Neural cell (in vitro differentiated cells): ENCODE measurements around the gene P2RY14. TPM values are rescaled to one million over a fixed set of nuclear protein-coding genes. Genes with fewer than 3 reads are reported as not detected.
"Not testable (repeated sequence)": the region's sequence is repeated elsewhere in the genome, so short reads cannot be mapped to it uniquely, and the experiment has no call there.

Experiments
- H2AFZ ChIP-seq: fragments of 200-600, 300-800 bp; sonication (generic), shearing (Covaris generic); 2 replicates; pipeline ENCODE4 v1.6.0; 2014; ENCODE audit warnings: low read depth, mild to moderate bottlenecking, antibody characterized with exemption, low read length, moderate library complexity
- H3F3A ChIP-seq: fragments of 200-600 bp; shearing (Covaris generic); 2 replicates; pipeline ENCODE4 v1.6.1; 2016; ENCODE audit warnings: mild to moderate bottlenecking, moderate library complexity, mixed read lengths, antibody characterized with exemption, low read length; ENCODE audit not compliant: insufficient read depth, poor library complexity, severe bottlenecking
- H3K27ac ChIP-seq: fragments of 200-600, 300-800 bp; sonication (generic), shearing (Covaris generic); 2 replicates; pipeline ENCODE4 v1.5.1; 2014; ENCODE audit warnings: mild to moderate bottlenecking, low read length, moderate library complexity
- H3K27me3 ChIP-seq: fragments of 300-800, 200-600 bp; sonication (generic), shearing (Covaris generic); 2 replicates; pipeline ENCODE4 v1.6.0; 2014; ENCODE audit warnings: mild to moderate bottlenecking, low read depth, low read length, moderate library complexity; ENCODE audit not compliant: insufficient read depth
- H3K36me3 ChIP-seq: fragments of 300-800, 200-600 bp; sonication (generic), shearing (Covaris generic); 2 replicates; pipeline ENCODE4 v1.5.1; 2014; ENCODE audit warnings: mild to moderate bottlenecking, antibody characterized with exemption, low read length, moderate library complexity; ENCODE audit not compliant: insufficient read depth
- H3K4me2 ChIP-seq: fragments of 300-800, 200-600 bp; sonication (generic), shearing (Covaris generic); 2 replicates; pipeline ENCODE4 v1.6.0; 2014; ENCODE audit warnings: mild to moderate bottlenecking, low read length
- H3K4me3 ChIP-seq: fragments of 300-800, 200-600 bp; sonication (generic), shearing (Covaris generic); 2 replicates; pipeline ENCODE4 v1.5.1; 2014; ENCODE audit warnings: mild to moderate bottlenecking, low read length, moderate library complexity
- H3K79me2 ChIP-seq: fragments of 200-600 bp; shearing (Covaris generic); replicated peaks from 2 replicates; pipeline ENCODE4 v1.6.0; 2014; ENCODE audit warnings: mild to moderate bottlenecking, low read length, moderate library complexity; ENCODE audit not compliant: insufficient read depth
- H3K9ac ChIP-seq: fragments of 300-800, 200-600 bp; sonication (generic), shearing (Covaris generic); 2 replicates; pipeline ENCODE4 v1.6.1; 2016; ENCODE audit warnings: mild to moderate bottlenecking, low read length, mixed read lengths
- H3K9me2 ChIP-seq: fragments of 200-600 bp; shearing (Covaris generic); 2 replicates; pipeline ENCODE4 v1.6.1; 2016; ENCODE audit warnings: mild to moderate bottlenecking, low read length, mixed read lengths; ENCODE audit not compliant: insufficient read depth
- H3K9me3 ChIP-seq: fragments of 200-600, 300-800 bp; sonication (generic), shearing (Covaris generic); 2 replicates; pipeline ENCODE4 v1.6.1; 2016; ENCODE audit warnings: mild to moderate bottlenecking, mixed run types, low read length, moderate library complexity, mixed read lengths
- H4K20me1 ChIP-seq: fragments of 200-600 bp; shearing (Covaris generic); 2 replicates; pipeline ENCODE4 v1.6.1; 2016; ENCODE audit warnings: mild to moderate bottlenecking, mixed run types; ENCODE audit not compliant: insufficient read depth
- CTCF ChIP-seq: fragments of 450-650 bp; IDR thresholded peaks from 2 replicates; pipeline ENCODE4 v1.5.1; 2014; ENCODE audit warnings: antibody characterized with exemption, mild to moderate bottlenecking, moderate library complexity; ENCODE audit not compliant: poor library complexity, severe bottlenecking
- EP300 ChIP-seq: fragments of 450-650 bp; conservative IDR thresholded peaks from 2 replicates; pipeline ENCODE4 v1.6.1; 2014; ENCODE audit warnings: antibody characterized with exemption, mild to moderate bottlenecking, moderate library complexity; ENCODE audit not compliant: poor library complexity, severe bottlenecking
- EZH2 ChIP-seq: fragments of 200-600, 300-800 bp; shearing (Covaris generic), sonication (generic); IDR thresholded peaks from 2 replicates; pipeline ENCODE4 v1.6.1; 2014; ENCODE audit warnings: antibody characterized with exemption, low read length, borderline replicate concordance, mild to moderate bottlenecking; ENCODE audit not compliant: insufficient read depth, poor library complexity, severe bottlenecking
- MXI1 ChIP-seq: fragments of 450-650 bp; conservative IDR thresholded peaks from 2 replicates; pipeline ENCODE4 v1.6.1; 2014; ENCODE audit warnings: antibody characterized with exemption, mild to moderate bottlenecking; ENCODE audit not compliant: poor library complexity, severe bottlenecking
- POLR2AphosphoS5 ChIP-seq: IDR thresholded peaks from 2 replicates; pipeline ENCODE4 v1.6.1; 2012
- RAD21 ChIP-seq: fragments of 450-650 bp; conservative IDR thresholded peaks from 2 replicates; pipeline ENCODE4 v1.6.1; 2014; ENCODE audit warnings: antibody characterized with exemption, mild to moderate bottlenecking, moderate library complexity
- REST ChIP-seq: IDR thresholded peaks from 2 replicates; pipeline ENCODE4 v1.6.1; 2012; ENCODE audit warnings: borderline replicate concordance
- SMC3 ChIP-seq: fragments of 450-650 bp; conservative IDR thresholded peaks from 2 replicates; pipeline ENCODE4 v1.6.1; 2014; ENCODE audit warnings: antibody characterized with exemption, mild to moderate bottlenecking, moderate library complexity; ENCODE audit not compliant: poor library complexity
- TAF1 ChIP-seq: IDR thresholded peaks from 2 replicates; pipeline ENCODE4 v1.6.1; 2012; ENCODE audit warnings: low read depth
- polyA plus RNA-seq: library from polyadenylated mRNA; depleted of rRNA; stranded (reverse); fragments of >200 nt; gene quantifications from 2 replicates; pipeline ENCODE4 v1.2.3, GENCODE V29; 2014

The P2RY14 gene
- polyA plus RNA-seq, 1 donor from 2014 or later = not detected

DNA sequence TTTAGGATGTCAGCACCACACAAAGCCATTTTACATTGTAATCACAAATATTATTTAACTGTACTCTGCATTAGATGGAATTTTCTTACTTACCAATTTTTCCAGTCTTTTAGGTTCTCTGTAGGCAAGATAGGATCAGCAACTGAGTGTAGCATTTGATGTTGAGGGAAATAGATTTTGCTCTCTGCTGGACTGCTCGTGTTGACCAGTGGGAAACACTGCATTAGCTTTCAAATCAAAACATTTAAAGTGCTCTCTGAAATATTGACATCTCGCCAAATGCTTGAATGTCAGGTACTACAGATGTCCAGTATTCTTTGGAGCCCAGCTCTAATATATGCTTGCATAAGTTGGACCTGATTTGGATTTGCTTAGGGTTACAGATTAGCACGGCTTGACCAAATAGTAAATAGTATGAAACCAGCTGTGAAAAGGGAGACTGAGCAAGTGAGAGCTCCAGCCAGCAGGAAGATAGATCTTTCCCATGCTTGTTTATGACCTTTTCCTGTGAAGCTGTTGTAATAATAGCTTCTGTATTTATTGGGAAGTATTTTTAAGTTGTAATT is 29.5 kb downstream of the P2RY14 start:
- TF ChIP-seq EP300 (no peak), RAD21 (no peak), REST (no peak), EZH2 (no peak), TAF1 (no peak), MXI1 (no peak), CTCF (no peak), SMC3 (no peak), POLR2AphosphoS5 (no peak)
- Histone ChIP-seq H3K9me3 (no peaks in the 10 kb centered on the region), H3K79me2 (no peaks in the 10 kb centered on the region), H3K4me2 (no peak overlapping the region), H3K4me3 (no peak overlapping the region), H3K9me2 (no peaks in the 10 kb centered on the region), H3K9ac (no peak overlapping the region), H3F3A (no peaks in the 10 kb centered on the region), H4K20me1 (no peaks in the 10 kb centered on the region), H3K27ac (no peak overlapping the region), H3K27me3 (no peaks in the 10 kb centered on the region), H3K36me3 (no peaks in the 10 kb centered on the region), H2AFZ (no peak overlapping the region)

DNA sequence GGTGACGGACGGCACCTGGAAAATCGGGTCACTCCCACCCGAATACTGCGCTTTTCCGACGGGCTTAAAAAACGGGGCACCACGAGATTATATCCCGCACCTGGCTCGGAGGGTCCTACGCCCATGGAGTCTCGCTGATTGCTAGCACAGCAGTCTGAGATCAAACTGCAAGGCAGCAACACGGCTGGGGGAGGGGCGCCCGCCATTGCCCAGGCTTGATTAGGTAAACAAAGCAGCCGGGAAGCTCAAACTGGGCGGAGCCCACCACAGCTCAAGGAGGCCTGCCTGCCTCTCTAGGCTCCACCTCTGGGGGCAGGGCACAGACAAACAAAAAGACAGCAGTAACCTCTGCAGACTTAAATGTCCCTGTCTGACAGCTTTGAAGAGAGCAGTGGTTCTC is 36.3 kb downstream of the P2RY14 start:
- H3K27me3 ChIP-seq, H4K20me1 ChIP-seq, H3K9ac ChIP-seq, H3K36me3 ChIP-seq, H3F3A ChIP-seq, H3K9me2 ChIP-seq, H3K4me2 ChIP-seq, H2AFZ ChIP-seq, H3K27ac ChIP-seq, H3K9me3 ChIP-seq, H3K79me2 ChIP-seq, H3K4me3 ChIP-seq: not testable (repeated sequence)

DNA sequence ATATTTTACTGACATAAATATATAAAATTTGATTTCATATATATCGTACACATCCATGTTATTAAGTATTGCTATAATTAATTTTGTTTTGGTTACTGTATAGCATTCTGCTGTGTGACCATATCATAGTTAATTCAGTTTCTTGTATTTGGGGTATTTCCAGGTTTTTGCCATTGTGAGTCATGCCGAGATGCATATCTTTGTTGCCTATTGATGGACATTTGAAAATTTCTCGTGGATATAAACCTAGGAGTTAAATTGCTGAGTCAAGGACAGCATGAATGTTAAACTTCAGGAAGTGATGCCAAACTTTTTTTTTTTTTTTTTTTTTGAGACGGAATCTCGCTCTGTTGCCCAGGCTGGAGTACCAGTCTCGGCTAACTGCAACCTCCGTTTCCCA is 41.6 kb downstream of the P2RY14 start:
- H3K4me2 ChIP-seq = no peak overlapping the region
- no peaks in the 10 kb centered on the region for H3K9me2 ChIP-seq
- no peak overlapping the region for H3K27ac ChIP-seq
- H3K27me3 ChIP-seq = no peaks in the 10 kb centered on the region
- no peaks in the 10 kb centered on the region for H3K36me3 ChIP-seq
- H4K20me1 ChIP-seq = no peaks in the 10 kb centered on the region
- H3K79me2 ChIP-seq = no peaks in the 10 kb centered on the region
- no peak overlapping the region for H2AFZ ChIP-seq
- H3K9ac ChIP-seq = no peak overlapping the region
- no peak for TF ChIP-seq CTCF
- TF ChIP-seq SMC3 = no peak
- no peak for TF ChIP-seq RAD21
- TF ChIP-seq MXI1 = no peak
- TF ChIP-seq POLR2AphosphoS5 = no peak
- TF ChIP-seq REST = no peak
- TF ChIP-seq EZH2 = no peak
- no peak for TF ChIP-seq EP300
- TF ChIP-seq TAF1 = no peak
- H3F3A ChIP-seq = no peaks in the 10 kb centered on the region
- no peaks in the 10 kb centered on the region for H3K9me3 ChIP-seq
- H3K4me3 ChIP-seq = no peak overlapping the region
